Measurements from ENCODE around the gene SBK3. TPM values are rescaled to one million over a fixed set of nuclear protein-coding genes. Genes with fewer than 3 reads are reported as not detected.
"Not testable (repeated sequence)": the region's sequence is repeated elsewhere in the genome, so short reads cannot be mapped to it uniquely, and the experiment has no call there.

SBK3 gene
- polyA plus RNA-seq, 1 experiment, result not detected

- DNase-seq (ENCODE audit: low read depth, low spot score), result no peak
- no peak for TF ChIP-seq CTCF (IDR thresholded peaks at IDR 0.05; ENCODE audit: low read depth, low read length)
- CTCF ChIA-PET, result no interaction called here
- no peak overlapping the region for H3K4me3 ChIP-seq (ENCODE audit: low read depth, low read length)
- no peaks in the 10 kb centered on the region; the same call in 1 of the 2 replicates for H3K9me3 ChIP-seq (ENCODE audit: control insufficient read depth, insufficient read depth, low read length)
- POLR2A ChIA-PET, result no interaction called here
- no peaks in the 10 kb centered on the region for H3K27me3 ChIP-seq (ENCODE audit: control insufficient read depth, insufficient read depth, low read length)
- H3K27ac ChIP-seq (ENCODE audit: low read depth, low read length), result no peak overlapping the region
Measured at GRCh38 chr19:55578031-55578760, 32.9 kb upstream of the SBK3 start.

GRCh38 chr19:55576746-55577145, 31.4 kb upstream of the SBK3 start:
- Histone ChIP-seq H3K27ac (ENCODE audit: low read depth, low read length) (no peak overlapping the region), H3K4me3 (ENCODE audit: low read depth, low read length) (no peak overlapping the region), H3K27me3 (ENCODE audit: control insufficient read depth, insufficient read depth, low read length) (no peaks in the 10 kb centered on the region), H3K9me3 (ENCODE audit: control insufficient read depth, insufficient read depth, low read length) (no peaks in the 10 kb centered on the region; the same call in 1 of the 2 replicates)
- POLR2A ChIA-PET, result interaction anchor here (0.6 kb wide), 1 partner anchor 43 kb away, joined by 5 read pairs; no protein-coding TSS in a partner anchor
- no peak for DNase-seq (ENCODE audit: low read depth, low spot score)
- no peak for TF ChIP-seq CTCF (IDR thresholded peaks at IDR 0.05; ENCODE audit: low read depth, low read length)
- CTCF ChIA-PET, result interaction anchor here (1.3 kb wide), 1 partner anchor 56 kb away, joined by 3 read pairs; no protein-coding TSS in a partner anchor

GRCh38 chr19:55573929-55574328, 28.6 kb upstream of the SBK3 start:
- DNase-seq (ENCODE audit: low read depth, low spot score); H3K27me3 ChIP-seq (ENCODE audit: control insufficient read depth, insufficient read depth, low read length); H3K27ac ChIP-seq (ENCODE audit: low read depth, low read length); H3K4me3 ChIP-seq (ENCODE audit: low read depth, low read length); H3K9me3 ChIP-seq (ENCODE audit: control insufficient read depth, insufficient read depth, low read length): not testable (repeated sequence)
- CTCF ChIA-PET, result interaction anchor here (0.6 to 2.3 kb wide), 2 partner anchors 53 to 70 kb away, joined by 4 to 10 read pairs; no protein-coding TSS in a partner anchor
- POLR2A ChIA-PET, result interaction anchor here (0.6 to 1.0 kb wide), 3 partner anchors 11 to 400 kb away, joined by 3 to 5 read pairs (median 4); no protein-coding TSS in a partner anchor

- POLR2A ChIA-PET, CTCF ChIA-PET: not testable (repeated sequence)
Measured at GRCh38 chr19:55569477-55569876, 24.1 kb upstream of the SBK3 start.

GRCh38 chr19:55567708-55568328, 22.5 kb upstream of the SBK3 start:
- peaks cover 6% of the 10 kb centered on the region for H3K9me3 ChIP-seq (ENCODE audit: control insufficient read depth, insufficient read depth, low read length)
- no peak overlapping the region for H3K4me3 ChIP-seq (ENCODE audit: low read depth, low read length)
- peaks cover 16% of the 10 kb centered on the region for H3K27me3 ChIP-seq (ENCODE audit: control insufficient read depth, insufficient read depth, low read length)
- no peak overlapping the region for H3K27ac ChIP-seq (ENCODE audit: low read depth, low read length)
- CTCF ChIA-PET, result interaction anchor here (0.6 kb wide), 2 partner anchors 98 to 99 kb away, joined by 4 to 5 read pairs; no protein-coding TSS in a partner anchor
- POLR2A ChIA-PET, result no interaction called here
- no peak for DNase-seq (ENCODE audit: low read depth, low spot score)
- TF ChIP-seq CTCF (IDR thresholded peaks at IDR 0.05; ENCODE audit: low read depth, low read length), result no peak

More at GRCh38 chr19:55569477-55569876, 24.1 kb upstream of the SBK3 start:
- not testable (repeated sequence) for H3K27ac ChIP-seq (ENCODE audit: low read depth, low read length); H3K4me3 ChIP-seq (ENCODE audit: low read depth, low read length); H3K9me3 ChIP-seq (ENCODE audit: control insufficient read depth, insufficient read depth, low read length); DNase-seq (ENCODE audit: low read depth, low spot score)
- H3K27me3 ChIP-seq (ENCODE audit: control insufficient read depth, insufficient read depth, low read length), result peaks cover 13% of the 10 kb centered on the region

GRCh38 chr19:55566823-55567222, 21.5 kb upstream of the SBK3 start:
- ChIA-PET POLR2A (no interaction called here), CTCF (interaction anchor here (0.9 kb wide), 1 partner anchor 13 kb away, joined by 5 read pairs; no protein-coding TSS in a partner anchor)
- Histone ChIP-seq H3K27ac (ENCODE audit: low read depth, low read length) (no peak overlapping the region), H3K9me3 (ENCODE audit: control insufficient read depth, insufficient read depth, low read length) (peaks cover 6% of the 10 kb centered on the region), H3K27me3 (ENCODE audit: control insufficient read depth, insufficient read depth, low read length) (peaks cover 16% of the 10 kb centered on the region), H3K4me3 (ENCODE audit: low read depth, low read length) (no peak overlapping the region)
- DNase-seq (ENCODE audit: low read depth, low spot score), result no peak
- no peak for TF ChIP-seq CTCF (IDR thresholded peaks at IDR 0.05; ENCODE audit: low read depth, low read length)

Data from AG04450 (cell line).